Testis (tissue), 2 donors: Measurements from ENCODE around the gene NDST1.

Experiments used
- CTCF ChIP-seq, 3 experiments: fragments of 450-650 bp in 2 of 3; fragments of 200-600 bp in 1 of 3; sonication (generic) in 1 of 3; IDR thresholded peaks; one replicate each; pipeline ENCODE4 v1.5.1; 2016 to 2019; ENCODE audit warnings: antibody characterized with exemption in 3 of 3, mild to moderate bottlenecking in 2 of 3, moderate library complexity in 1 of 3
- POLR2A ChIP-seq: fragments of 450-650 bp; IDR thresholded peaks from one replicate; pipeline ENCODE4 v1.6.1; 2017; ENCODE audit warnings: antibody characterized with exemption, mild to moderate bottlenecking, moderate library complexity

GRCh38 chr5:150507474-150508276, at the start of gene NDST1:
- TF ChIP-seq CTCF (IDR thresholded peaks at IDR 0.05) (no peak), POLR2A (no peak)
